Ectodermal cell (in vitro differentiated cells): ENCODE data around the gene GRAMD4.
"Not testable (repeated sequence)": the region's sequence is repeated elsewhere in the genome, so short reads cannot be mapped to it uniquely, and the experiment has no call there.

Source experiments
- H3K27ac ChIP-seq: 2 replicates; pipeline ENCODE4 v1.7.0; 2013; ENCODE audit warnings: mild to moderate bottlenecking, low read depth, low read length; ENCODE audit not compliant: insufficient read depth, poor library complexity, severe bottlenecking
- H3K27me3 ChIP-seq: 2 replicates; pipeline ENCODE4 v1.7.0; 2013; ENCODE audit warnings: mild to moderate bottlenecking, low read length; ENCODE audit not compliant: insufficient read depth, control insufficient read depth, poor library complexity, severe bottlenecking
- H3K36me3 ChIP-seq: one replicate; pipeline ENCODE4 v1.7.0; 2013; ENCODE audit warnings: low read length; ENCODE audit not compliant: control insufficient read depth, insufficient read depth
- H3K4me1 ChIP-seq: one replicate; pipeline ENCODE4 v1.7.0; 2013; ENCODE audit warnings: low read length; ENCODE audit not compliant: control insufficient read depth, insufficient read depth
- H3K4me3 ChIP-seq: 2 replicates; pipeline ENCODE4 v1.7.0; 2013; ENCODE audit warnings: low read depth, low read length, control low read depth; ENCODE audit not compliant: insufficient read depth
- H3K9me3 ChIP-seq: 2 replicates; pipeline ENCODE4 v1.7.0; 2013; ENCODE audit warnings: mild to moderate bottlenecking, low read length, moderate library complexity; ENCODE audit not compliant: control insufficient read depth
- WGBS, 2 experiments: methylation state at CpG; one replicate each; pipeline ENCODE4 v1.1.7; 2013; ENCODE audit warnings: missing lambda C conversion rate in 2 of 2; 5-methylcytosine and 5-hydroxymethylcytosine counted together

The GRAMD4 gene

DNA sequence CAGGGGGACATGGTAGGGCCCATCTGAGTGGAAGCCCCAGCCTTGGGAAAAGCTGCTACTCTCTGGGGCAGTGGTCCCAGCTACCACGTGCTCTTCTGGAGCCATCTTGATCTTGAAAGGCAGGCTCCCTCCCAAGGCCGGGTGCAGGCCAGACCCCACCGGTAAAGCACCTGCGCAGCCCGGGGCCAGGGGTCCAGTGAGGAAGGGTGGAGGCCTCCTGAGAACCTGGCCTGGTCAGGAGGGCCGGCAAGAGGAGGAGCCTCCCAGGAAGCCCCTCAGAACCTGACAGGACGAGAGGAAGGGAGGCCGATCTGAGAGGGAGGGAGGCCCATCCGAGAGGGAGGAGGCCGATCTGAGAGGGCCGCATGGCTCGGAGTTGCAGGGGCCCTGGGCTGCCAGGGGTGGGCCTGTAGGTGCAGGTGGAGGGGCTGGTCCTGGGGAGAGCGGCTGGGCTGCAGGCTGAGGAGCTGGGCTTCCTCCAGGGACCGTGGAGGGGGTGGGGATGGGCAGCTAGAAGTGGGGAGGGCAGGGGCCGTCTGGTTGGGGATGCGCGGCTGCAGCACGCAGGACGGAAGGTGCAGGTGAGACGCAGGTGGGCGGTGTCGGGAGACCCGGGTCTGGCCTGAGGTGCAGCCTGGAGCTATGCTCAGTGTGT, 529 bp downstream of the GRAMD4 start:
- H3K4me3 ChIP-seq = no peak overlapping the region
- no peak overlapping the region for H3K27ac ChIP-seq
- WGBS, 2 experiments = 91 to 92% methylated on average over 23 of the region's 23 CpGs
- H3K4me1 ChIP-seq = peaks cover 8% of the 10 kb centered on the region
- H3K9me3 ChIP-seq = no peaks in the 10 kb centered on the region
- no peaks in the 10 kb centered on the region for H3K27me3 ChIP-seq
- H3K36me3 ChIP-seq = no peaks in the 10 kb centered on the region

- H3K9me3 ChIP-seq, H3K4me1 ChIP-seq, H3K36me3 ChIP-seq, H3K27ac ChIP-seq, H3K4me3 ChIP-seq, H3K27me3 ChIP-seq: not testable (repeated sequence)
- 96% methylated on average over 28 to 31 of the region's 38 CpGs for WGBS, 2 experiments
Measured at GRCh38 chr22:46621243-46621930, 1.2 kb downstream of the GRAMD4 start.

DNA sequence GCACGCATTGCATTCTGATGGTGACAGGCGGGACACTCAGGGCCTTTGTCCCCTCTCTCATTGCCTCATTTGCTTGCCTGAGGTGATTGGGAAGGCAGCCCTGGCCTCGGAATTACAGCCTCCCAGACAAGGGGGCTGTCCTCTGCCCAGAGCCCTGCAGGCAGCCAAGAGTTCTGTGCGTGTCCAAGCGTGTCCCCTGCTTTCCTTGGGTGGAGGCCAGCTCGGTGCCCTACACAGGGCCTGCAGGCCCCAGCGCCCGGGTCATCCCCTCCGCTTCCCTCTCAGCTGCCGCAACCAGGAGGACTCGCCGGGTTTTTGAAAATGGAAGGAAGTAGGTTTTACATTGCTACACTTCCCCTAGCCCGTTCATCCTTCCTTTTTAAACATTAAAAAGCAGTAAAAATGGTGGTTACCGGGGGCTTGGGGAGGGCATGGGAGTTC, 1.9 kb downstream of the GRAMD4 start:
- Histone ChIP-seq H3K27ac (no peak overlapping the region), H3K4me1 (peaks cover 8% of the 10 kb centered on the region), H3K36me3 (no peaks in the 10 kb centered on the region), H3K4me3 (no peak overlapping the region), H3K27me3 (no peaks in the 10 kb centered on the region), H3K9me3 (no peaks in the 10 kb centered on the region)
- 87 to 89% methylated on average over 14 of the region's 14 CpGs for WGBS, 2 experiments

GRCh38 chr22:46625113-46625842, 5.1 kb downstream of the GRAMD4 start:
- H3K4me1 ChIP-seq = no peaks in the 10 kb centered on the region
- WGBS, 2 experiments = 95% methylated on average over 20 of the region's 20 CpGs
- no peaks in the 10 kb centered on the region for H3K9me3 ChIP-seq
- H3K27me3 ChIP-seq = no peaks in the 10 kb centered on the region
- H3K36me3 ChIP-seq = no peaks in the 10 kb centered on the region
- no peak overlapping the region for H3K4me3 ChIP-seq
- no peak overlapping the region for H3K27ac ChIP-seq

GRCh38 chr22:46625843-46626349, 5.7 kb downstream of the GRAMD4 start:
- H3K27ac ChIP-seq = no peak overlapping the region
- 94% methylated on average over 21 of the region's 21 CpGs for WGBS, 2 experiments
- no peaks in the 10 kb centered on the region for H3K36me3 ChIP-seq
- H3K27me3 ChIP-seq = no peaks in the 10 kb centered on the region
- no peak overlapping the region for H3K4me3 ChIP-seq
- H3K4me1 ChIP-seq = no peaks in the 10 kb centered on the region
- H3K9me3 ChIP-seq = no peaks in the 10 kb centered on the region

GRCh38 chr22:46626356-46626755, 6.2 kb downstream of the GRAMD4 start:
- H3K27ac ChIP-seq = no peak overlapping the region
- no peaks in the 10 kb centered on the region for H3K36me3 ChIP-seq
- no peaks in the 10 kb centered on the region for H3K27me3 ChIP-seq
- H3K4me3 ChIP-seq = no peak overlapping the region
- WGBS, 2 experiments = 96% methylated on average over 23 of the region's 23 CpGs
- H3K9me3 ChIP-seq = no peaks in the 10 kb centered on the region
- no peaks in the 10 kb centered on the region for H3K4me1 ChIP-seq

GRCh38 chr22:46626911-46627805, 7.0 kb downstream of the GRAMD4 start:
- Histone ChIP-seq H3K9me3 (no peaks in the 10 kb centered on the region), H3K36me3 (no peaks in the 10 kb centered on the region), H3K27ac (no peak overlapping the region), H3K4me1 (no peaks in the 10 kb centered on the region), H3K4me3 (no peak overlapping the region), H3K27me3 (no peaks in the 10 kb centered on the region)
- WGBS, 2 experiments = 85 to 86% methylated on average over 39 of the region's 39 CpGs

- WGBS, 2 experiments = 94 to 95% methylated on average over 31 of the region's 31 CpGs
- H3K27ac ChIP-seq = no peak overlapping the region
- no peaks in the 10 kb centered on the region for H3K9me3 ChIP-seq
- no peaks in the 10 kb centered on the region for H3K4me1 ChIP-seq
- H3K27me3 ChIP-seq = no peaks in the 10 kb centered on the region
- no peaks in the 10 kb centered on the region for H3K36me3 ChIP-seq
- H3K4me3 ChIP-seq = no peak overlapping the region
Measured at GRCh38 chr22:46627806-46628482, 7.8 kb downstream of the GRAMD4 start.

- Histone ChIP-seq H3K27me3 (no peaks in the 10 kb centered on the region), H3K4me3 (no peak overlapping the region), H3K27ac (no peak overlapping the region), H3K36me3 (no peaks in the 10 kb centered on the region), H3K9me3 (no peaks in the 10 kb centered on the region), H3K4me1 (no peaks in the 10 kb centered on the region)
- WGBS, 2 experiments = 96% methylated on average over 12 of the region's 12 CpGs
Measured at GRCh38 chr22:46628756-46629155, 8.6 kb downstream of the GRAMD4 start.
